HG02885 (cell line): ENCODE measurements around the gene PINLYP.

ENCODE experiments used
- ATAC-seq: cut with Tn5 transposase; IDR thresholded peaks from one replicate; pipeline ENCODE4 v1.9.1; 2021; ENCODE audit warnings: mild to moderate bottlenecking; ENCODE audit not compliant: unreplicated experiment, poor library complexity

The PINLYP gene

GRCh38 chr19:43623889-43624670 lies 48.5 kb downstream of the PINLYP start:
- no peak for ATAC-seq

- ATAC-seq: no peak
These were observed 49.3 kb downstream of the PINLYP start for GRCh38 chr19:43624933-43625332.

DNA sequence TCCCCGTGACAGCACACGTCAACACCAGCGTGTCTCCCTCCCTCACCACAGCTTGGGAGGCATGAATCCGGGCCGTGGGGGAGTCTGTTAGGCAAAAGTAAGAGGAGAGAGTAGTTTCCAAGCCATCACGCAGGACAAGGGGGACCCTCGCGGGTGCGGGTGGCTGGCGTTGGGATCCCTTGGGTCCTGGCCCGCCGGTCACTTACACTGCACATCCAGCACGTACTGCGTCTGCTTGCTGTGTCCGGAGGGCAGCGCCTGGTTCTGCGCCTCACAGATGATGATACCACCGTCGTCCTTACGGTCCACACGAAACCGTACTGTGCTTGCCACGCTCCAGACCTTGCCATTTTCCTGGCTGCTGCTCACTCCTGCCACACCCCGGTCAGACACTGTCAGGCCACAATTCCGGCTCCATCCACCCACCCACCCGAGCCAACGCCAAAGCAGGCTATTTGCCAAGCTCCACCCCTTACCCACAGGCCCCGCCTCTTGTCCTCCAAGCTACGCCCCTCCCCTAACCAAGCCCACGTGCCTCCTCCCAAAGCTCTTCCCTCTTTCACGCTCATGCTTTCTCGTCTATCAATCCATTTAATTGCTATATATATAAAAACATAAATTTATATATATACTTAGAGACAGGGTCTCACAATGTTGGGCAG lies 50.4 kb downstream of the PINLYP start:
- ATAC-seq: no peak

DNA sequence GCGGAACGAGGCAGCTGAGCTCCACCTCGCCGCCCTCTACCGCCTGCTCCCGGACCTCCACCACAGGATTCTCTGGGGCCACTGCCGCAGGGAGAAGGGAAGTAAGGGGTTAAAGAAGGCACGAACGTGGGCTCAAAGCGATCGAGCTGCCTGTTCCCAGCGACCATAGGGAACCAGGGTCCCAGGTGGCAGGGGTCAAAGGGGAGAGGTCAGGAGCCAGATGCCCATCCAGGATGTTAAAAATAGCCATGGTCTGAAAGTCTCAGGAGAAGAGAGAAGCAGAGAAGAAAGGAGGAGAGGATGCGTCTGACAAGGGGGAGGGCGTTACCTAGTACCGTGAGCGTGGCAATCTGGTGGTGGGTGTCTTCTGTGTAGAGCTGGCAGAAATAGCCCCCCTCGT lies 51.2 kb downstream of the PINLYP start:
- ATAC-seq: no peak

- no peak for ATAC-seq
These were observed 53.2 kb downstream of the PINLYP start for GRCh38 chr19:43628646-43629326.

GRCh38 chr19:43631491-43631890 lies 55.9 kb downstream of the PINLYP start:
- no peak for ATAC-seq
